HepG2 (cell line): ENCODE results near the gene PREX1. TPM values are rescaled to one million over a fixed set of nuclear protein-coding genes. Genes with fewer than 3 reads are reported as not detected.

ENCODE experiments used
- ATAC-seq: fragments of 200-7000 bp; cut with Tn5 transposase; 3 replicates; pipeline ENCODE4 v1.9.1; 2020; ENCODE audit warnings: mild to moderate bottlenecking, moderate library complexity
- BruUV-seq: library from RNA; stranded (reverse); fragments of 400-500 nt; replicated peaks from 2 replicates; lab custom pipeline; 2021; lab: Mats Ljungman, UMichigan
- CTCF ChIA-PET: fragments of 300-600 bp; formaldehyde crosslinking; extraction: SDS; loops from one replicate; lab custom pipeline; 2021; ENCODE audit warnings: low total read pairs, inconsistent platforms, low intra/inter-chr PET ratio; lab: Yijun Ruan, JAX
- POLR2A ChIA-PET: fragments of 350-600 bp; sonication (Branson Sonifier 250); formaldehyde crosslinking; loops from one replicate; lab custom pipeline; 2020; ENCODE audit warnings: antibody characterized with exemption, inconsistent platforms; lab: Yijun Ruan, JAX
- DNase-seq: peaks from one replicate; pipeline ENCODE4 v3.0.0-alpha.2; 2015; ENCODE audit warnings: low spot score
- FAIRE-seq: peaks from 3 replicates; lab custom pipeline; 2011; peaks lifted over from hg19 to GRCh38; lab: Jason Lieb, UNC
- H2AFZ ChIP-seq: one replicate; pipeline ENCODE4 v1.6.1; 2011; ENCODE audit warnings: low read length, inconsistent platforms
- H3K27ac ChIP-seq: fragments of 300-600 bp; 3 replicates; pipeline ENCODE4 v1.8.0; 2011; ENCODE audit warnings: mixed run types, mild to moderate bottlenecking, mixed read lengths, low read length, inconsistent platforms; ENCODE audit not compliant: insufficient read depth; ENCODE audit errors: extremely low read length
- H3K27me3 ChIP-seq, 2 experiments: fragments of 200-600 bp in 1 of 2; 2 replicates in 1 of 2; 3 replicates in 1 of 2; pipeline versions ENCODE4 v1.6.0 to v1.8.0; 2011; ENCODE audit warnings: low read length in 2 of 2, mild to moderate bottlenecking in 2 of 2, moderate library complexity in 2 of 2, inconsistent platforms in 1 of 2; ENCODE audit not compliant: insufficient read depth in 2 of 2, control insufficient read depth in 1 of 2
- H3K36me3 ChIP-seq, 2 experiments: fragments of 200-600 bp in 1 of 2; replicated peaks in 1 of 2; 2 replicates in 1 of 2; 3 replicates in 1 of 2; pipeline versions ENCODE4 v1.5.1 to v1.8.0; 2011; ENCODE audit warnings: low read length in 2 of 2, inconsistent platforms in 1 of 2; ENCODE audit not compliant: insufficient read depth in 2 of 2, control insufficient read depth in 1 of 2
- H3K4me1 ChIP-seq: 2 replicates; pipeline ENCODE4 v1.5.1; 2012; ENCODE audit warnings: low read length, inconsistent platforms; ENCODE audit not compliant: insufficient read depth
- H3K4me2 ChIP-seq: 2 replicates; pipeline ENCODE4 v1.6.0; 2011; ENCODE audit warnings: low read depth, low read length, inconsistent platforms
- H3K4me3 ChIP-seq, 3 experiments: fragments of 200-600 bp in 1 of 3; sonication (generic), shearing (Covaris generic) in 1 of 3; replicated peaks in 1 of 3; 2 replicates each; pipeline ENCODE4 v1.5.1; 2011 to 2016; ENCODE audit warnings: low read length in 3 of 3, inconsistent platforms in 2 of 3, low read depth in 2 of 3, mild to moderate bottlenecking in 2 of 3, control low read depth in 1 of 3, mixed read lengths in 1 of 3; ENCODE audit not compliant: insufficient read depth in 1 of 3
- H3K79me2 ChIP-seq: one replicate; pipeline ENCODE4 v1.6.1; 2011; ENCODE audit warnings: low read length, inconsistent platforms; ENCODE audit not compliant: insufficient read depth
- H3K9ac ChIP-seq: 2 replicates; pipeline ENCODE4 v1.6.0; 2011; ENCODE audit warnings: mild to moderate bottlenecking, low read depth, low read length, inconsistent platforms; ENCODE audit not compliant: insufficient read depth
- H3K9me3 ChIP-seq: 2 replicates; pipeline ENCODE4 v1.5.1; 2012; ENCODE audit warnings: mild to moderate bottlenecking, low read length
- H4K20me1 ChIP-seq: 2 replicates; pipeline ENCODE4 v1.6.0; 2011; ENCODE audit warnings: inconsistent platforms, mild to moderate bottlenecking, low read length, moderate library complexity; ENCODE audit not compliant: insufficient read depth
- ARNTL ChIP-seq: sonication (generic); formaldehyde crosslinking; IDR thresholded peaks from 2 replicates; pipeline ENCODE4 v1.4.0; 2020; ENCODE audit warnings: mild to moderate bottlenecking, missing genetic modification reagents
- BORCS8-MEF2B ChIP-seq: sonication (generic); formaldehyde crosslinking; IDR thresholded peaks from 2 replicates; pipeline ENCODE4 v1.8.0; 2022; ENCODE audit warnings: mild to moderate bottlenecking, missing genetic modification reagents
- CCAR2 ChIP-seq: fragments of 200-400 bp; formaldehyde crosslinking; optimal IDR thresholded peaks from 2 replicates; pipeline ENCODE3; 2018; ENCODE audit warnings: low read depth, mild to moderate bottlenecking, low read length, moderate library complexity
- IKZF1 ChIP-seq: fragments of 450-650 bp; IDR thresholded peaks from 2 replicates; pipeline ENCODE4 v1.7.1; 2016
- THAP7 ChIP-seq: sonication (generic); formaldehyde crosslinking; IDR thresholded peaks from 2 replicates; pipeline ENCODE4 v1.8.1; 2023; ENCODE audit warnings: mild to moderate bottlenecking, missing genetic modification reagents
- USF2 ChIP-seq, 2 experiments: sonication (generic) in 1 of 2; formaldehyde crosslinking in 1 of 2; IDR thresholded peaks; 2 replicates each; pipeline versions ENCODE4 v1.5.1 to v1.6.1; 2011 to 2020; ENCODE audit warnings: borderline replicate concordance in 1 of 2, low read depth in 1 of 2, low read length in 1 of 2, mild to moderate bottlenecking in 1 of 2, missing genetic modification reagents in 1 of 2, moderate library complexity in 1 of 2
- ZNF292 ChIP-seq: sonication (generic); formaldehyde crosslinking; IDR thresholded peaks from 2 replicates; pipeline ENCODE4 v1.8.1; 2022; ENCODE audit warnings: mild to moderate bottlenecking, low read depth, missing genetic modification reagents, borderline replicate concordance
- ZNF691 ChIP-seq: sonication (generic); formaldehyde crosslinking; IDR thresholded peaks from 2 replicates; pipeline ENCODE4 v1.4.0; 2020; ENCODE audit warnings: missing genetic modification reagents, low read depth, mild to moderate bottlenecking, borderline replicate concordance
- WGBS: methylation state at CpG from one replicate; pipeline ENCODE4 v1.1.6; 2017; ENCODE audit warnings: low lambda C conversion rate; 5-methylcytosine and 5-hydroxymethylcytosine counted together
- in situ Hi-C: cut with HindIII; loops from 2 replicates; pipeline ENCODE4 v1.10.0; 2017; ENCODE audit warnings: low pct_unique_long_range_greater_than_20kb; ENCODE audit not compliant: extremely low pct_ligation_motif_present
- intact Hi-C: fragments of 100-400 bp; cut with micrococcal nuclease; formaldehyde crosslinking; loops from one replicate; pipeline ENCODE4 v1.10.0; 2022; ENCODE audit not compliant: unreplicated experiment
- polyA plus RNA-seq, 8 experiments: library from polyadenylated mRNA; depleted of rRNA in 3 of 8; stranded (reverse) in 7 of 8; unstranded in 1 of 8; fragments of >200 nt; fragmentation: Illumina TruSeq in 4 of 8; extraction: Trizol in 4 of 8; gene quantifications; 2 replicates each; pipeline versions ENCODE4 v1.2.1 to v1.2.3, GENCODE V29; 2011 to 2016; ENCODE audit warnings: low read depth in 4 of 8, missing spikeins in 1 of 8, mixed read lengths in 1 of 8; ENCODE audit not compliant: insufficient read depth in 1 of 8
- total RNA-seq, 5 experiments: library from RNA; depleted of rRNA; stranded (reverse); fragments of >200 nt; fragmentation: Illumina TruSeq; extraction: Trizol; gene quantifications; 2 replicates each; pipeline ENCODE4 v1.2.3, GENCODE V29; 2016; ENCODE audit warnings: low read depth in 1 of 5

PREX1 gene
- total and polyA plus RNA-seq, 2 of the 13 experiments (the other 11 are each of a cell fraction or from before 2014, with no cell fraction given) = 0.02 to 0.04 TPM

GRCh38 chr20:48841875-48842529, 14.2 kb upstream of the PREX1 start:
- no TSS peak for BruUV-seq
- POLR2A ChIA-PET = no interaction called here
- no peak overlapping the region for H2AFZ ChIP-seq
- H3K27ac ChIP-seq = no peak overlapping the region
- H3K9ac ChIP-seq = no peak overlapping the region
- H3K4me1 ChIP-seq = no peaks in the 10 kb centered on the region
- DNase-seq = no peak
- TF ChIP-seq ARNTL (CRISPR knock-in tag) = no peak
- no peak for TF ChIP-seq BORCS8-MEF2B (CRISPR knock-in tag)
- no peak for TF ChIP-seq USF2 (IDR thresholded peaks at IDR 0.05; ENCODE audit: low read depth, low read length)
- TF ChIP-seq USF2 (CRISPR knock-in tag; IDR thresholded peaks at IDR 0.05; ENCODE audit: borderline replicate concordance) = no peak
- no peak for TF ChIP-seq ZNF292 (CRISPR knock-in tag)
- TF ChIP-seq CCAR2 = no peak
- no peak for TF ChIP-seq ZNF691 (CRISPR knock-in tag)
- no peak for TF ChIP-seq IKZF1
- TF ChIP-seq THAP7 = no peak
- TF ChIP-seq, all 625 proteins: peak for 0
- H3K4me3 ChIP-seq = no peak overlapping the region
- WGBS = 10% methylated on average over 4 of the region's 4 CpGs
- intact Hi-C loops (no loop called here), in situ Hi-C loops (no loop called here)
- no peak overlapping the region for H3K4me2 ChIP-seq
- ATAC-seq (no peak), FAIRE-seq (no peak)
- CTCF ChIA-PET = no interaction called here
- no peaks in the 10 kb centered on the region for H3K36me3 ChIP-seq
- no peaks in the 10 kb centered on the region for H4K20me1 ChIP-seq
- peaks cover 0 to 26% of the 10 kb centered on the region in 2 experiments; a peak in 3 of 5 replicates for H3K27me3 ChIP-seq
- H3K79me2 ChIP-seq = no peaks in the 10 kb centered on the region
- no peaks in the 10 kb centered on the region for H3K9me3 ChIP-seq
